ENCODE results near the gene CDKN2D. TPM values are rescaled to one million over a fixed set of nuclear protein-coding genes. Genes with fewer than 3 reads are reported as not detected.

The CDKN2D gene
- total and polyA plus RNA-seq, 2 of the 8 experiments (the other 6 are each of a cell fraction or from before 2014, with no cell fraction given): 3.0 to 4.0 TPM

DNA sequence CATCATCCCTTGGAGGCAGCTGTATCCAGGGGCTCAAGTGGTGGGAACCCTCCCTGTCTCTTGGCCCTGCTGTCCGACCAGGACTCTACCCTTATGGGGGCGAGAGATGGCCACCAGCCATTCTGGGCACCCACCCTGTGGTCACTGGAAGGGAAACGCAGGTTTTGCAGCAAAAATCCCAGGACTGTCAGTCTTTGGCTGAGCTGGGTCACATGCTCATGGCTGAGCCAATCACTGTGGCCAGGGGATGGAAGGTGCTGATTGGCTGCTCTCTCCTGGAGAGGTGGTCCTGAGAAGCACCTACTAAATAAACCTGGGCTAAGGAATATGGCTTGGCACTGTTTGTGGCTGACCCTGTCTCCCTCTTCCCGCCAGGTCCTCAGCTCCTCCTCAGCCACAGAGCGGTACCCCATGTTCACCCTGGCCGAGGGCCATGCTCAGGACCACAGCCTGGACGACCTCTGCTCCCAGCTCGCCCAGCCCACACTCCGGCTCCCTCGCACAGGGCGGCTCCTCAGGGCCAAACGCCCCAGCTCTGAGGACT lies 16.2 kb downstream of the CDKN2D start (continued):
- TF ChIP-seq, protein P1, sequence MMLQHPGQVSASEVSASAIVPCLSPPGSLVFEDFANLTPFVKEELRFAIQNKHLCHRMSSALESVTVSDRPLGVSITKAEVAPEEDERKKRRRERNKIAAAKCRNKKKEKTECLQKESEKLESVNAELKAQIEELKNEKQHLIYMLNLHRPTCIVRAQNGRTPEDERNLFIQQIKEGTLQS (IDR thresholded peaks at IDR 0.05; ENCODE audit: insufficient read depth, low read depth, low read length): peak; percentile 48; the same call in 1 of the 2 replicates
- TF ChIP-seq CEBPB (IDR thresholded peaks at IDR 0.05; ENCODE audit: low read depth, low read length) (no peak), TBP (IDR thresholded peaks at IDR 0.05; ENCODE audit: low read depth, low read length) (no peak), TAF1 (IDR thresholded peaks at IDR 0.05; ENCODE audit: low read depth, low read length) (no peak), ZNF274 (IDR thresholded peaks at IDR 0.05; ENCODE audit: borderline replicate concordance, extremely low read depth, low read length) (no peak), USF2 (IDR thresholded peaks at IDR 0.05; ENCODE audit: low read length) (peak; percentile 88), SUZ12 (IDR thresholded peaks at IDR 0.05; ENCODE audit: low read length) (no peak), E2F6 (IDR thresholded peaks at IDR 0.05) (no peak), KDM1A (IDR thresholded peaks at IDR 0.05; ENCODE audit: borderline replicate concordance, low read length) (no peak), CBX8 (IDR thresholded peaks at IDR 0.05; ENCODE audit: borderline replicate concordance, low read depth, low read length) (no peak), ATF2 (IDR thresholded peaks at IDR 0.05; ENCODE audit: low read length) (no peak)
- TF ChIP-seq, protein P2, sequence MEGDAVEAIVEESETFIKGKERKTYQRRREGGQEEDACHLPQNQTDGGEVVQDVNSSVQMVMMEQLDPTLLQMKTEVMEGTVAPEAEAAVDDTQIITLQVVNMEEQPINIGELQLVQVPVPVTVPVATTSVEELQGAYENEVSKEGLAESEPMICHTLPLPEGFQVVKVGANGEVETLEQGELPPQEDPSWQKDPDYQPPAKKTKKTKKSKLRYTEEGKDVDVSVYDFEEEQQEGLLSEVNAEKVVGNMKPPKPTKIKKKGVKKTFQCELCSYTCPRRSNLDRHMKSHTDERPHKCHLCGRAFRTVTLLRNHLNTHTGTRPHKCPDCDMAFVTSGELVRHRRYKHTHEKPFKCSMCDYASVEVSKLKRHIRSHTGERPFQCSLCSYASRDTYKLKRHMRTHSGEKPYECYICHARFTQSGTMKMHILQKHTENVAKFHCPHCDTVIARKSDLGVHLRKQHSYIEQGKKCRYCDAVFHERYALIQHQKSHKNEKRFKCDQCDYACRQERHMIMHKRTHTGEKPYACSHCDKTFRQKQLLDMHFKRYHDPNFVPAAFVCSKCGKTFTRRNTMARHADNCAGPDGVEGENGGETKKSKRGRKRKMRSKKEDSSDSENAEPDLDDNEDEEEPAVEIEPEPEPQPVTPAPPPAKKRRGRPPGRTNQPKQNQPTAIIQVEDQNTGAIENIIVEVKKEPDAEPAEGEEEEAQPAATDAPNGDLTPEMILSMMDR (IDR thresholded peaks at IDR 0.05; ENCODE audit: control extremely low read depth in 1 of 3, insufficient read depth in 1 of 3, low read depth in 1 of 3, low read length in 3 of 3): no peak

Data from H1 (cell line).